Body of pancreas (tissue), 4 donors: ENCODE measurements around the gene PTGR1.

ENCODE experiments used
- CTCF ChIP-seq, 7 experiments: fragments of 450-650 bp in 4 of 7; fragments of 200-600 bp in 3 of 7; sonication (generic) in 3 of 7; IDR thresholded peaks; one replicate each; pipeline ENCODE4 v1.5.1; 2016 to 2019; ENCODE audit warnings: antibody characterized with exemption in 7 of 7
- POLR2A ChIP-seq, 3 donors: fragments of 450-650 bp; IDR thresholded peaks; one replicate each; pipeline ENCODE4 v1.6.1; 2016; ENCODE audit warnings: antibody characterized with exemption in 3 of 3, mild to moderate bottlenecking in 2 of 3

- no peak for TF ChIP-seq CTCF (IDR thresholded peaks at IDR 0.05)
- no peak for TF ChIP-seq POLR2A (IDR thresholded peaks at IDR 0.05)
These were observed 16.5 kb upstream of the PTGR1 start for GRCh38 chr9:111615928-111616327.
